ACC112 (cell line): ENCODE data around the gene RETNLB.

Experiments
- H2AFZ ChIP-seq: fragments of 200-600 bp; sonication (generic); one replicate; pipeline ENCODE4 v1.6.0; 2017; ENCODE audit warnings: antibody characterized with exemption, low read length; ENCODE audit not compliant: unreplicated experiment
- H3K27ac ChIP-seq: fragments of 200-600 bp; sonication (generic); 2 replicates; pipeline ENCODE4 v1.5.1; 2014; ENCODE audit warnings: low read depth, mild to moderate bottlenecking, antibody characterized with exemption, low read length, moderate library complexity
- H3K27me3 ChIP-seq: fragments of 200-600 bp; sonication (generic); 2 replicates; pipeline ENCODE4 v1.6.1; 2014; ENCODE audit warnings: mild to moderate bottlenecking, antibody characterized with exemption, low read length, moderate library complexity, mixed read lengths; ENCODE audit not compliant: insufficient read depth
- H3K36me3 ChIP-seq: fragments of 200-600 bp; sonication (generic); 2 replicates; pipeline ENCODE4 v1.6.1; 2016; ENCODE audit warnings: mild to moderate bottlenecking, antibody characterized with exemption, low read length, moderate library complexity, mixed read lengths; ENCODE audit not compliant: insufficient read depth
- H3K4me1 ChIP-seq: fragments of 200-600 bp; sonication (generic); one replicate; pipeline ENCODE4 v1.6.1; 2016; ENCODE audit warnings: low read length, mixed read lengths; ENCODE audit not compliant: insufficient read depth, unreplicated experiment, control insufficient read depth
- H3K4me3 ChIP-seq: fragments of 200-600 bp; sonication (generic); 2 replicates; pipeline ENCODE4 v1.5.1; 2014; ENCODE audit warnings: mild to moderate bottlenecking, low read depth, low read length
- H3K79me2 ChIP-seq: fragments of 200-600 bp; sonication (generic); one replicate; pipeline ENCODE4 v1.6.0; 2016; ENCODE audit warnings: low read length; ENCODE audit not compliant: control insufficient read depth, unreplicated experiment, insufficient read depth

Gene RETNLB

DNA sequence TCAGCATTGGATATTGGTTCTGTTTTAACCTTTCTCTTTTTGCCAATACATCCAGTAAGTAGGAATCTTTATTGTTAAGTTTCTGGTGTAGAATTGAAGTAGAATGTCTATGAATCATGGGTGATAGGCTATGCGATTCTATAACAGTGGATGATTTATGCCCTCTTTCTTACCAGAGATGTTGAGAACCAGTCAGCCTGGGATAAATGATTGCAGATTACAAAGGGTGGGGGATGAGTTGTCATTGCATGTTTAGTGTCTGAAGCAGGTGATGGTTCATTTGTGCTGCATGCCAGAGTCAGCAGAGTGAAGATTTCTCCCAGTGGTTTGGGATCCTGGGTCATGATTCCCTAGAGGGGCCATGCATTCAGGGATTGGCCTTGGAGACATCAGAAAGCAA is 14.3 kb downstream of the RETNLB start:
- Histone ChIP-seq H2AFZ (no peak overlapping the region), H3K27ac (no peak overlapping the region), H3K36me3 (no peaks in the 10 kb centered on the region), H3K27me3 (peaks cover 11% of the 10 kb centered on the region; the same call in 1 of the 2 replicates), H3K79me2 (no peaks in the 10 kb centered on the region), H3K4me3 (no peak overlapping the region), H3K4me1 (no peaks in the 10 kb centered on the region)

- H3K36me3 ChIP-seq = no peaks in the 10 kb centered on the region
These were observed 20.4 kb downstream of the RETNLB start for GRCh38 chr3:108736821-108737220.

DNA sequence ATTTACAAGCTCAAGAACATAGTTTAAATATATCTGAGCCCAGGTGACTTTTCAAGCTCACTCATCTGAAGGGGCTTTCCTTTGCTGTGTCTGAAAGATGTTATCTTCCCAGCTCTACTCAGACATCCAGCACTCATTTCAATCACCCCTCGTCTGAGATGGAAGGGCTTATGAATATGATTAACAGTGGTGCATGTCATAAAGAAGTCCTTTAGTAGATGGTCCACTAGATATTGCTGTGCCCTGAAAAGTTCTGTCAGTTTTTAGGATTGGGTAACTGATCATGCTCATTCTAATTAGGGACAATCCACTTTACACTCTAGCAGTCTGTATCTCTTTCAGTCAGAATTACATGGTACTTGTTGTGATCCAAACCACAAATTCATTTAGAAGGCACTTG is 28.3 kb downstream of the RETNLB start:
- Histone ChIP-seq H2AFZ (no peak overlapping the region), H3K27ac (no peak overlapping the region), H3K4me1 (no peaks in the 10 kb centered on the region), H3K36me3 (no peaks in the 10 kb centered on the region), H3K27me3 (peaks cover 45% of the 10 kb centered on the region), H3K79me2 (no peaks in the 10 kb centered on the region), H3K4me3 (no peak overlapping the region)

More at GRCh38 chr3:108736821-108737220, 20.4 kb downstream of the RETNLB start:
- Histone ChIP-seq H3K4me3 (no peak overlapping the region), H3K27ac (no peak overlapping the region), H3K79me2 (no peaks in the 10 kb centered on the region), H2AFZ (no peak overlapping the region), H3K4me1 (no peaks in the 10 kb centered on the region), H3K27me3 (peaks cover 48% of the 10 kb centered on the region)

- H3K27me3 ChIP-seq = peaks cover 42% of the 10 kb centered on the region
- no peak overlapping the region for H3K27ac ChIP-seq
- H3K4me3 ChIP-seq = no peak overlapping the region
- H3K4me1 ChIP-seq = no peaks in the 10 kb centered on the region
- H3K36me3 ChIP-seq = no peaks in the 10 kb centered on the region
- H3K79me2 ChIP-seq = no peaks in the 10 kb centered on the region
- H2AFZ ChIP-seq = no peak overlapping the region
These were observed 29.1 kb downstream of the RETNLB start for GRCh38 chr3:108728105-108728504.

DNA sequence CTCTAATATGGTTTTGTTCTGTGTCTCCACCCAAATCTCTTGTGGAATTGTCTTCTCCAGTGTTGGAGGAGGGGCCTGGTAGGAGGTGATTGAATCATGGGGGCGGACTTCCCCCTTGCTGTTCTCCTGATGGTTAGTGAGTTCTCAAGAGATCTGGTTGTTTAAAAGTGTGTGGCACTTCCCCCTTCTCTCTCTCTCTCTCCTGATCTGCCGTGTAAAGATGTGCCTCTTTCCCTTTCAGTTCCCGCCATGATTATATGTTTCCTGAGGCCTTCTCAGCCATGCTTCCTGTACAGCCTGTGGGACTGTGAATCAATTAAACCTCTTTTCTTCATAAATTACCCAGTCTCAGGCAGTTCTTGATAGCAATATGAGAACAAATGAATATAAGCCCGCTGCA is 33.1 kb downstream of the RETNLB start:
- Histone ChIP-seq H3K4me1 (no peaks in the 10 kb centered on the region), H3K27me3 (peaks cover 35% of the 10 kb centered on the region), H3K4me3 (no peak overlapping the region), H3K27ac (no peak overlapping the region), H3K36me3 (no peaks in the 10 kb centered on the region), H2AFZ (no peak overlapping the region), H3K79me2 (no peaks in the 10 kb centered on the region)

DNA sequence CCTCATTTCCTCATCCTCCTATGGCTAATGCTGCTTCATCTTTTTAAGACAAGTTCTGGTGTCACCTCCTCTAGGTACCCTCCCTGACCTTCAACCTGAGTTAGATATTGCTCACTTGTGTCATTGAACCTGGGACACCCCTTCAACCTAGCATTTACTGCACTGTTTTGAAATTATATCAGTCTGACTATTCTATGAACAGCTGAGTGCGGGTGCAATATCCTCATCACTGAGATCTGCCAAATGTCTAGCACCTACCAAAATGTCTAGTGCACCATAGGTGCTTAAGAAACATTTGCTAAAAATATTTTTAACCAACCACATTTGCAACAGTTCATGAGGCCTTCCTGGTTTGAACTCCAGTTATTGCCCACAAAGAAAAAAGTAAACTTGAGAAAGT is 34.5 kb downstream of the RETNLB start:
- Histone ChIP-seq H3K27me3 (peaks cover 41% of the 10 kb centered on the region), H3K27ac (no peak overlapping the region), H3K36me3 (no peaks in the 10 kb centered on the region), H3K79me2 (no peaks in the 10 kb centered on the region), H3K4me1 (no peaks in the 10 kb centered on the region), H2AFZ (no peak overlapping the region), H3K4me3 (no peak overlapping the region)

GRCh38 chr3:108719178-108719806 is 37.9 kb downstream of the RETNLB start:
- no peak overlapping the region for H2AFZ ChIP-seq
- no peak overlapping the region for H3K4me3 ChIP-seq
- no peaks in the 10 kb centered on the region for H3K36me3 ChIP-seq
- no peaks in the 10 kb centered on the region for H3K79me2 ChIP-seq
- H3K27ac ChIP-seq = no peak overlapping the region
- no peaks in the 10 kb centered on the region for H3K4me1 ChIP-seq
- peaks cover 56% of the 10 kb centered on the region for H3K27me3 ChIP-seq

GRCh38 chr3:108718454-108718853 is 38.8 kb downstream of the RETNLB start:
- no peak overlapping the region for H3K27ac ChIP-seq
- no peak overlapping the region for H3K4me3 ChIP-seq
- H3K27me3 ChIP-seq = peaks cover 59% of the 10 kb centered on the region
- H3K79me2 ChIP-seq = no peaks in the 10 kb centered on the region
- H3K36me3 ChIP-seq = no peaks in the 10 kb centered on the region
- no peak overlapping the region for H2AFZ ChIP-seq
- no peaks in the 10 kb centered on the region for H3K4me1 ChIP-seq

GRCh38 chr3:108713816-108714215 is 43.4 kb downstream of the RETNLB start:
- Histone ChIP-seq H3K27me3 (peaks cover 67% of the 10 kb centered on the region), H3K36me3 (no peaks in the 10 kb centered on the region), H3K4me3 (no peak overlapping the region), H3K4me1 (no peaks in the 10 kb centered on the region), H3K79me2 (no peaks in the 10 kb centered on the region), H3K27ac (no peak overlapping the region), H2AFZ (no peak overlapping the region)

DNA sequence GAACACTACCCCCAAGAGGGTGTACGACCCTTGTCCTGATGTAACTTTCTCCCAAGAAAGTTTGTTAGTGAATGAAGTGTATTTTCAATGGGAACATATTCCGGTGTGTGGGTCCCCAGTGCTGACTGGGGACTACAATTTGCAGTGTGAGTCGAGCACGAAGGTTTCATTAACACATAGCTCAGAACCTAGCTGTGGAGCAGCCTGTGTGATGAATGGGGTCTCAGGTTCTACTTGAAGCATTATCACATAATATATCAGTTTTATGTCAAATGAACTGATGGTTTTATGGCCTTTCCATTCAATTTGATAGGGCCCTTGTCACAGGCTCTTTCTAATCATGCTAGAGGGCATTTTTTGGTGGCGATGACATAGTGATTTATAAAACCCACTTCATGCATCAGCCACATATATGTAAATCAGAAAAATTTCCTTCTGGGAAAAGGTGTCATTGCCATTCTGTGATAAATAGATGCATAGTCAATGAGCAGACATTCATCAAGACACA is 44.1 kb downstream of the RETNLB start:
- no peak overlapping the region for H2AFZ ChIP-seq
- no peaks in the 10 kb centered on the region for H3K4me1 ChIP-seq
- H3K27me3 ChIP-seq = peaks cover 60% of the 10 kb centered on the region
- no peaks in the 10 kb centered on the region for H3K79me2 ChIP-seq
- no peak overlapping the region for H3K27ac ChIP-seq
- no peaks in the 10 kb centered on the region for H3K36me3 ChIP-seq
- H3K4me3 ChIP-seq = no peak overlapping the region
